Right lobe of liver (tissue), 6 donors: Measurements from ENCODE around the gene ARHGAP22. TPM values are rescaled to one million over a fixed set of nuclear protein-coding genes. Genes with fewer than 3 reads are reported as not detected.

Experiments
- ATAC-seq, 4 donors: fragments of 200-7000 bp; cut with Tn5 transposase; one replicate each; pipeline ENCODE4 v1.9.1; 2020; ENCODE audit warnings: mild to moderate bottlenecking in 4 of 4, moderate library complexity in 4 of 4
- DNase-seq, 3 donors: peaks; one replicate each; pipeline ENCODE4 v3.0.0-alpha.2; 2020
- H3K27ac ChIP-seq, 3 donors: fragments of 200-600 bp; one replicate each; pipeline ENCODE4 v1.8.0; 2022
- H3K27me3 ChIP-seq, 2 donors: fragments of 200-600 bp; one replicate each; pipeline ENCODE4 v1.8.0; 2022
- H3K36me3 ChIP-seq, 4 donors: fragments of 200-600 bp; sonication (generic) in 1 of 4; one replicate each; pipeline versions ENCODE4 v1.5.1 to v1.8.0; 2017 to 2022; ENCODE audit warnings: control low read depth in 1 of 4
- H3K4me1 ChIP-seq, 4 donors: fragments of 200-600 bp; sonication (generic) in 1 of 4; one replicate each; pipeline versions ENCODE4 v1.5.1 to v1.8.0; 2017 to 2022; ENCODE audit warnings: control low read depth in 1 of 4
- H3K4me3 ChIP-seq, 3 donors: fragments of 200-600 bp; one replicate each; pipeline ENCODE4 v1.8.0; 2022
- H3K9me3 ChIP-seq, 4 donors: fragments of 200-600 bp; sonication (generic) in 1 of 4; one replicate each; pipeline versions ENCODE4 v1.5.1 to v1.8.0; 2017 to 2022; ENCODE audit warnings: control low read depth in 1 of 4
- POLR2A ChIP-seq: fragments of 450-650 bp; IDR thresholded peaks from one replicate; pipeline ENCODE4 v1.6.1; 2017; ENCODE audit warnings: antibody characterized with exemption, mild to moderate bottlenecking
- WGBS: methylation state at CpG from one replicate; pipeline ENCODE4 v1.1.6; 2018; ENCODE audit warnings: low coverage, low lambda C conversion rate; ENCODE audit not compliant: insufficient coverage; ENCODE audit errors: missing lambda C conversion rate; 5-methylcytosine and 5-hydroxymethylcytosine counted together
- intact Hi-C, 2 donors: fragments of 100-400 bp; cut with DNase I; formaldehyde crosslinking; loops; one replicate each; pipeline versions ENCODE4 v1.11.2 to v1.14.1; 2022
- total RNA-seq, 6 experiments: library from RNA; depleted of rRNA in 2 of 6; stranded (reverse); fragments of >200 nt in 2 of 6; fragmentation: NEBNext Ultra II Directional in 3 of 6; extraction: Animal tissue kit (Norgen Biotek cat#: 25700) in 3 of 6; gene quantifications; one replicate each; pipeline versions ENCODE4 v1.1.0 to v1.2.4, GENCODE V29; 2016 to 2023
- TF ChIP-seq, protein P1 (sequence below), 4 donors: fragments of 200-600 bp in 3 of 4; fragments of 450-650 bp in 1 of 4; IDR thresholded peaks; one replicate each; pipeline versions ENCODE4 v1.5.1 to v1.8.0; 2016 to 2022; ENCODE audit warnings: antibody characterized with exemption in 4 of 4, mild to moderate bottlenecking in 2 of 4
- donor health status: DM: no; HTN: yes; CAD: no.
- donor health status: DM: no; HTN: no; CAD: no.
- donor health status: DM: no; HTN: no; CAD: no.
- donor health status: DM: no; HTN: yes; CAD: no.
- donor health status: DM: no; HTN: yes; CAD: no.

The ARHGAP22 gene
- total RNA-seq, 6 experiments from 2014 or later, result 0.22 to 3.6 (median 0.64) TPM

DNA sequence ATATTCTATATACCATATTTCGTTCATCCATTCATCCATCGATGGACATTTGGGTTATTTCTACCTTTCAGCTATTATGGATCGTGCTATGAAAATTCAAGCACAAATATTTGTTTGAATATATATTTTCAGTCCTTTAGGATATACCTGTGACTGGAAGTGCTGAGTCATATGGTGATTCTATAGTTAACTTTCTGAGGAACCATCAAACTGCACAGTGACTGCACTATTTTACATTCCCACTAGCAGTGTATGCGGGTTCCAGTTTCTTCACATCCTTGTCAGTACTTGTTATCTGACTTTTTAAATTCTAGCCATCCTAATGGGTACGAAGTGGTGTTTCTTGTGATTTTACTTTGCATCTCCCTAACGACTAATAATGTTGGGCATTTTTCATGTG lies 194.4 kb downstream of the ARHGAP22 start:
- WGBS, result 98% methylated on average over 6 of the region's 6 CpGs
- Histone ChIP-seq H3K4me1 (no peaks in the 10 kb centered on the region), H3K27me3 (no peaks in the 10 kb centered on the region), H3K36me3 (peaks cover 0 to 5% (median 0%) of the 10 kb centered on the region in 4 donors), H3K4me3 (no peak overlapping the region), H3K9me3 (no peaks in the 10 kb centered on the region), H3K27ac (no peak overlapping the region)
- no peak for DNase-seq
- ATAC-seq, result no peak
- intact Hi-C loops, result no loop called here
- TF ChIP-seq, protein P1, sequence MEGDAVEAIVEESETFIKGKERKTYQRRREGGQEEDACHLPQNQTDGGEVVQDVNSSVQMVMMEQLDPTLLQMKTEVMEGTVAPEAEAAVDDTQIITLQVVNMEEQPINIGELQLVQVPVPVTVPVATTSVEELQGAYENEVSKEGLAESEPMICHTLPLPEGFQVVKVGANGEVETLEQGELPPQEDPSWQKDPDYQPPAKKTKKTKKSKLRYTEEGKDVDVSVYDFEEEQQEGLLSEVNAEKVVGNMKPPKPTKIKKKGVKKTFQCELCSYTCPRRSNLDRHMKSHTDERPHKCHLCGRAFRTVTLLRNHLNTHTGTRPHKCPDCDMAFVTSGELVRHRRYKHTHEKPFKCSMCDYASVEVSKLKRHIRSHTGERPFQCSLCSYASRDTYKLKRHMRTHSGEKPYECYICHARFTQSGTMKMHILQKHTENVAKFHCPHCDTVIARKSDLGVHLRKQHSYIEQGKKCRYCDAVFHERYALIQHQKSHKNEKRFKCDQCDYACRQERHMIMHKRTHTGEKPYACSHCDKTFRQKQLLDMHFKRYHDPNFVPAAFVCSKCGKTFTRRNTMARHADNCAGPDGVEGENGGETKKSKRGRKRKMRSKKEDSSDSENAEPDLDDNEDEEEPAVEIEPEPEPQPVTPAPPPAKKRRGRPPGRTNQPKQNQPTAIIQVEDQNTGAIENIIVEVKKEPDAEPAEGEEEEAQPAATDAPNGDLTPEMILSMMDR (IDR thresholded peaks at IDR 0.05), result no peak
- no peak for TF ChIP-seq POLR2A

DNA sequence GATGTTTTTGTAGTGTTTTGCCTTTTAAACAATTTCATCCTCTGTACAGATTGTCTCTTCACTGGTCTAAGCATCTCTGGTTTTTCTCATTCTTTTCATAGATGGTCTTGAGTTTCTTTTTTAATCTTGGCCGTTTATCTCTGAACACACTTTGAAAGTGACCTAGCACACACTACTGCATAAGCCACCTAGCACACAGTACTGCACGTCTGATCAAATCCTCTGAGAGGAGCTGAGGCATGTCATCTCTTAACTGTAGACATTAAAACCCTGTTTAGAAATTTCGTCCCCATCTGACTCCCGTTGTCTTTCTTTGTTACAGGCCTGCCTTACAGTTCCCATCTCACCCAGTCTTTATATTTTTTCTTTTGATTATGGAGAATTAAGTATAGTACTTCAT lies 198.2 kb downstream of the ARHGAP22 start:
- Histone ChIP-seq H3K9me3 (no peaks in the 10 kb centered on the region), H3K4me1 (no peaks in the 10 kb centered on the region), H3K4me3 (no peak overlapping the region), H3K36me3 (peaks cover 0 to 5% (median 0%) of the 10 kb centered on the region in 4 donors), H3K27ac (no peak overlapping the region), H3K27me3 (no peaks in the 10 kb centered on the region)
- WGBS, result 91% methylated on average over 4 of the region's 4 CpGs
- TF ChIP-seq POLR2A, result no peak
- TF ChIP-seq, protein P1 (IDR thresholded peaks at IDR 0.05), result no peak
- no peak for DNase-seq
- intact Hi-C loops, result no loop called here
- no peak for ATAC-seq

DNA sequence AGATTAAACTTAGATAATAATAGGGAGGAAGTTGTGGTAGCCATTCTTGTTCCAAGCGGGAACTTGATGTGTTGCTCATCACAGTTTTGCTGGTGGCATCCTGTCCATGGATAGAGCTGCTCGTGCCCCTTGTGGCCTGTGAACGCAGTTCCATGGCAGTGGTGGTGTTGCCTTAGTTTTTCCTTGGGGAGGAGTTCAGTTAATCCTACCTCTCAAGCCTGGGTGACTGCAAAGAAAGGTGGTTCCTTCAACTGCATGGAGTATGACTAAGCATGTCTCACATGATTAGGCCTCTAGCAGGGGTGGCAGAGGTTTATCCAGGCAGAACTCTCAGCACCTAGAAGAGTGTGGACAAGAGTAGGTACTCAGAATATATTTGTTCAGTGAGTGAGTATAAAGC lies 198.7 kb downstream of the ARHGAP22 start:
- Histone ChIP-seq H3K27me3 (no peaks in the 10 kb centered on the region), H3K9me3 (no peaks in the 10 kb centered on the region), H3K36me3 (peaks cover 0 to 5% (median 0%) of the 10 kb centered on the region in 4 donors), H3K27ac (no peak overlapping the region), H3K4me1 (no peaks in the 10 kb centered on the region), H3K4me3 (no peak overlapping the region)
- intact Hi-C loops, result no loop called here
- WGBS, result no CpG with 5 or more reads among the region's 3 CpGs
- DNase-seq (no peak), ATAC-seq (no peak)
- TF ChIP-seq, protein P1 (IDR thresholded peaks at IDR 0.05), result no peak
- no peak for TF ChIP-seq POLR2A

DNA sequence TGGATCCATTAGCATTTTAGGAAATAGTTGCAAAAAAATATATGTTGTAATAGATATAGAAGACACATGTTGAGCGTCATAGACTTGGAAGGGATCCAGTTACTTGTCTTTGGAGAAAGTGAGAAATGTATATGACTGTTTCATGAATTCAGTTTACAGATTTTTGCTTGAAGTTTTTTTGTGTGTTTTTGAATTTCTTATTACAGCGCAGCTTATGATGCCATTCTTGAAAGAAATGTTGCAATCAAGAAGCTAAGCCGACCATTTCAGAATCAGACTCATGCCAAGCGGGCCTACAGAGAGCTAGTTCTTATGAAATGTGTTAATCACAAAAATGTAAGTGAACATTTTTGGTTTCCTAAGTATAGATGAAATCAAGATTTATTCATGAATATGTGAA lies 200.2 kb downstream of the ARHGAP22 start:
- H3K4me3 ChIP-seq, result no peak overlapping the region
- H3K4me1 ChIP-seq, result no peaks in the 10 kb centered on the region
- TF ChIP-seq, protein P1 (IDR thresholded peaks at IDR 0.05), result no peak
- no peak for TF ChIP-seq POLR2A
- 70% methylated on average over 4 of the region's 4 CpGs for WGBS
- H3K9me3 ChIP-seq, result no peaks in the 10 kb centered on the region
- no peaks in the 10 kb centered on the region for H3K27me3 ChIP-seq
- no peak for ATAC-seq
- no peaks in the 10 kb centered on the region for H3K36me3 ChIP-seq
- H3K27ac ChIP-seq, result no peak overlapping the region
- DNase-seq, result no peak
- intact Hi-C loops, result no loop called here

DNA sequence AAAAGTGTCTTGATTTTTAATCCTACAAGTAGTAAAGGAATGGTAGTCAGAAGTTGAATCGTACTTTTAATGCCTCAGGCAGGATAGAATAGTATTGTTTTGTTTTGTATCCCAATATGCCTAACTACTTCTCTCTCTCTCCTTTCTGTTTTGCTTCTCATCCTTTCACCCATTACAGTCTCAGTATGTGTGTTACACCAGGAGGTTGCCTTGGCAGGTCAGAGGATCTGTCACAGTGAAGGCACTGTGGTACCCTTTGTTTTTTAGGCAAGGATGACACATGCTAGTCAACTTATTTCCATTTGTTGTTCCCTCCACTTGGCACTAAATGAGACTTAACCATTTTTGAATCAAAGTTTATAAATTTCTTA lies 204.0 kb downstream of the ARHGAP22 start:
- intact Hi-C loops, result no loop called here
- Histone ChIP-seq H3K36me3 (no peaks in the 10 kb centered on the region), H3K27ac (no peak overlapping the region), H3K9me3 (no peaks in the 10 kb centered on the region), H3K27me3 (no peaks in the 10 kb centered on the region), H3K4me3 (no peak overlapping the region), H3K4me1 (no peaks in the 10 kb centered on the region)
- no peak for DNase-seq
- 100% methylated on average over 1 of the region's 1 CpG for WGBS
- ATAC-seq, result no peak
- no peak for TF ChIP-seq POLR2A
- TF ChIP-seq, protein P1 (IDR thresholded peaks at IDR 0.05), result no peak
